Activated CD4-positive, alpha-beta T cell treated with anti-CD3 and anti-CD28 coated beads, Interleukin-2, amount 10 ng/mL, durations not matched to agents 24 days and 14 days (primary cell): ENCODE data around the gene FBXO41. TPM values are rescaled to one million over a fixed set of nuclear protein-coding genes. Genes with fewer than 3 reads are reported as not detected.

Source experiments
- DNase-seq: peaks from one replicate; pipeline ENCODE4 v3.0.0; 2022
- H3K27ac Mint-ChIP-seq: one replicate; pipeline ENCODE4 v1.8.0; 2022; ENCODE audit warnings: mild to moderate bottlenecking, mixed read lengths
- H3K27me3 Mint-ChIP-seq: one replicate; pipeline ENCODE4 v1.8.0; 2022; ENCODE audit warnings: mixed read lengths
- H3K36me3 Mint-ChIP-seq: one replicate; pipeline ENCODE4 v1.8.0; 2022; ENCODE audit warnings: low read depth, mild to moderate bottlenecking, mixed read lengths
- H3K4me1 Mint-ChIP-seq: one replicate; pipeline ENCODE4 v1.8.0; 2021; ENCODE audit warnings: mixed read lengths
- H3K4me3 Mint-ChIP-seq: one replicate; pipeline ENCODE4 v1.8.0; 2022; ENCODE audit warnings: mild to moderate bottlenecking, moderate library complexity, mixed read lengths
- H3K9me3 Mint-ChIP-seq: one replicate; pipeline ENCODE4 v1.8.0; 2021; ENCODE audit warnings: mixed read lengths
- intact Hi-C: fragments of 100-400 bp; cut with micrococcal nuclease; formaldehyde crosslinking; loops from one replicate; pipeline ENCODE4 v1.15.1; 2023
- total RNA-seq: library from RNA; stranded (reverse); gene quantifications from 2 replicates; pipeline ENCODE4 v1.2.3, GENCODE V29; 2022

FBXO41 gene
- total RNA-seq, 1 donor from 2014 or later, result 33.8 TPM

- H3K4me1 Mint-ChIP-seq, result no peaks in the 10 kb centered on the region
- no peak overlapping the region for H3K4me3 Mint-ChIP-seq
- no peaks in the 10 kb centered on the region for H3K9me3 Mint-ChIP-seq
- no peak for DNase-seq
- intact Hi-C loops, result no loop called here
- H3K36me3 Mint-ChIP-seq, result peaks cover 46% of the 10 kb centered on the region
- H3K27ac Mint-ChIP-seq, result no peak overlapping the region
- H3K27me3 Mint-ChIP-seq, result no peaks in the 10 kb centered on the region
Measured at GRCh38 chr2:73254343-73255006, 29.8 kb downstream of the FBXO41 start.

- intact Hi-C loops, result no loop called here
- Mint-ChIP-seq H3K27ac (no peak overlapping the region), H3K27me3 (no peaks in the 10 kb centered on the region), H3K4me1 (no peaks in the 10 kb centered on the region), H3K9me3 (no peaks in the 10 kb centered on the region), H3K4me3 (no peak overlapping the region), H3K36me3 (peaks cover 46% of the 10 kb centered on the region)
- no peak for DNase-seq
Measured at GRCh38 chr2:73253901-73254300, 30.4 kb downstream of the FBXO41 start.

- H3K27ac Mint-ChIP-seq, result no peak overlapping the region
- H3K9me3 Mint-ChIP-seq, result no peaks in the 10 kb centered on the region
- peaks cover 49% of the 10 kb centered on the region for H3K36me3 Mint-ChIP-seq
- no peak overlapping the region for H3K4me3 Mint-ChIP-seq
- intact Hi-C loops, result no loop called here
- no peaks in the 10 kb centered on the region for H3K27me3 Mint-ChIP-seq
- no peak for DNase-seq
- H3K4me1 Mint-ChIP-seq, result no peaks in the 10 kb centered on the region
Measured at GRCh38 chr2:73253400-73253799, 30.9 kb downstream of the FBXO41 start.

- Mint-ChIP-seq H3K27me3 (no peaks in the 10 kb centered on the region), H3K4me3 (no peak overlapping the region), H3K36me3 (peaks cover 52% of the 10 kb centered on the region), H3K27ac (no peak overlapping the region), H3K9me3 (no peaks in the 10 kb centered on the region), H3K4me1 (no peaks in the 10 kb centered on the region)
- no peak for DNase-seq
- intact Hi-C loops, result no loop called here
Measured at GRCh38 chr2:73252238-73253027, 31.8 kb downstream of the FBXO41 start.

- H3K4me3 Mint-ChIP-seq, result no peak overlapping the region
- H3K27ac Mint-ChIP-seq, result peak overlapping the region; percentile 54
- H3K36me3 Mint-ChIP-seq, result peaks cover 64% of the 10 kb centered on the region
- peaks cover 2% of the 10 kb centered on the region for H3K4me1 Mint-ChIP-seq
- H3K27me3 Mint-ChIP-seq, result no peaks in the 10 kb centered on the region
- no peak for DNase-seq
- H3K9me3 Mint-ChIP-seq, result no peaks in the 10 kb centered on the region
- intact Hi-C loops, result no loop called here
Measured at GRCh38 chr2:73250872-73251846, 33.1 kb downstream of the FBXO41 start.

GRCh38 chr2:73249636-73250035 lies 34.6 kb downstream of the FBXO41 start:
- H3K27ac Mint-ChIP-seq, result no peak overlapping the region
- peaks cover 73% of the 10 kb centered on the region for H3K36me3 Mint-ChIP-seq

GRCh38 chr2:73246850-73247249 lies 37.4 kb downstream of the FBXO41 start:
- intact Hi-C loops, result no loop called here
- Mint-ChIP-seq H3K36me3 (peaks cover 69% of the 10 kb centered on the region), H3K9me3 (no peaks in the 10 kb centered on the region), H3K4me3 (no peak overlapping the region), H3K27me3 (no peaks in the 10 kb centered on the region), H3K27ac (no peak overlapping the region), H3K4me1 (peaks cover 7% of the 10 kb centered on the region)
- DNase-seq, result no peak

More at GRCh38 chr2:73249636-73250035, 34.6 kb downstream of the FBXO41 start:
- intact Hi-C loops, result no loop called here
- no peaks in the 10 kb centered on the region for H3K9me3 Mint-ChIP-seq
- no peaks in the 10 kb centered on the region for H3K27me3 Mint-ChIP-seq
- peaks cover 2% of the 10 kb centered on the region for H3K4me1 Mint-ChIP-seq
- no peak overlapping the region for H3K4me3 Mint-ChIP-seq
- DNase-seq, result no peak

- Mint-ChIP-seq H3K27ac (no peak overlapping the region), H3K4me1 (peaks cover 9% of the 10 kb centered on the region), H3K4me3 (no peak overlapping the region), H3K9me3 (no peaks in the 10 kb centered on the region), H3K27me3 (no peaks in the 10 kb centered on the region), H3K36me3 (peaks cover 65% of the 10 kb centered on the region)
- no peak for DNase-seq
- intact Hi-C loops, result no loop called here
Measured at GRCh38 chr2:73244580-73244979, 39.7 kb downstream of the FBXO41 start.

- Mint-ChIP-seq H3K9me3 (no peaks in the 10 kb centered on the region), H3K27ac (no peak overlapping the region), H3K27me3 (no peaks in the 10 kb centered on the region), H3K4me3 (no peak overlapping the region), H3K4me1 (peaks cover 14% of the 10 kb centered on the region), H3K36me3 (peaks cover 65% of the 10 kb centered on the region)
- no peak for DNase-seq
- intact Hi-C loops, result no loop called here
Measured at GRCh38 chr2:73243884-73244570, 40.3 kb downstream of the FBXO41 start.

- no peak overlapping the region for H3K27ac Mint-ChIP-seq
- H3K27me3 Mint-ChIP-seq, result no peaks in the 10 kb centered on the region
- H3K9me3 Mint-ChIP-seq, result no peaks in the 10 kb centered on the region
- H3K36me3 Mint-ChIP-seq, result peaks cover 60% of the 10 kb centered on the region
- no peak overlapping the region for H3K4me3 Mint-ChIP-seq
- H3K4me1 Mint-ChIP-seq, result peaks cover 40% of the 10 kb centered on the region
- intact Hi-C loops, result no loop called here
- no peak for DNase-seq
Measured at GRCh38 chr2:73239776-73240175, 44.5 kb downstream of the FBXO41 start.

GRCh38 chr2:73238976-73239375 lies 45.3 kb downstream of the FBXO41 start:
- Mint-ChIP-seq H3K4me1 (peaks cover 35% of the 10 kb centered on the region), H3K27ac (no peak overlapping the region), H3K4me3 (no peak overlapping the region), H3K9me3 (no peaks in the 10 kb centered on the region), H3K27me3 (no peaks in the 10 kb centered on the region), H3K36me3 (peaks cover 55% of the 10 kb centered on the region)
- intact Hi-C loops, result no loop called here
- DNase-seq, result no peak

GRCh38 chr2:73238149-73238548 lies 46.1 kb downstream of the FBXO41 start:
- DNase-seq, result no peak
- intact Hi-C loops, result no loop called here
- Mint-ChIP-seq H3K9me3 (no peaks in the 10 kb centered on the region), H3K4me3 (no peak overlapping the region), H3K36me3 (peaks cover 50% of the 10 kb centered on the region), H3K27ac (no peak overlapping the region), H3K27me3 (no peaks in the 10 kb centered on the region), H3K4me1 (peaks cover 35% of the 10 kb centered on the region)

GRCh38 chr2:73237168-73237567 lies 47.1 kb downstream of the FBXO41 start:
- intact Hi-C loops, result no loop called here
- Mint-ChIP-seq H3K27me3 (no peaks in the 10 kb centered on the region), H3K9me3 (no peaks in the 10 kb centered on the region), H3K27ac (no peak overlapping the region), H3K4me1 (peaks cover 40% of the 10 kb centered on the region), H3K4me3 (peak overlapping the region; percentile 0), H3K36me3 (peaks cover 44% of the 10 kb centered on the region)
- DNase-seq, result no peak
